Mesenteric fat pad (tissue), 1 donor: ENCODE measurements around the gene ANP32A. TPM values are rescaled to one million over a fixed set of nuclear protein-coding genes. Genes with fewer than 3 reads are reported as not detected.

Experiments
- DNase-seq: peaks from one replicate; pipeline ENCODE4 v3.0.0-alpha.2; 2020; ENCODE audit warnings: low spot score
- total RNA-seq: library from RNA; stranded (reverse); fragmentation: NEBNext Ultra II Directional; extraction: Animal tissue kit (Norgen Biotek cat#: 25700); gene quantifications from one replicate; pipeline ENCODE4 v1.2.1, GENCODE V29; 2021
- donor health status: DM: yes; HTN: yes; CAD: no.

Gene ANP32A
- total RNA-seq, 1 donor from 2014 or later, result 92.6 TPM

DNA sequence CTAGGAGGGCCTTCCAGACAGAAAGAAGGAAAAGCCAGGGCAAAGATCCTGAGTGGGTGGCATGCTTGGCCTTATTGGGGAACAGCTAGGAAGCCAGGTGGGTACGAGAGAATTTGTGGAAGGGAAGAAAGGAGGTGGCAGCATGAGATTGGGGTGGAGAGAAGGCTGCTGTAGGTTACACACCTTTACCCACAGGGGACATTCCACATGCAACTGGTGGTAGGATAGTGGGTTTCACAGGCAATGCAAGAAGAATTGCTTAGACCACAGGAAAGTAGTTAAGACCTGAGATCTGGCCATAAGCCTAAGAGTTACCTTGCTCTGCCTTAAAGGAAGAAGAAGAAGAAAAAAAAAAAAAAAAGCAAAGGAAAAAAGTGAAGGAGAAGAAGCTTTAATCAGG is 19.8 kb downstream of the ANP32A start:
- peak; percentile 4 for DNase-seq

DNA sequence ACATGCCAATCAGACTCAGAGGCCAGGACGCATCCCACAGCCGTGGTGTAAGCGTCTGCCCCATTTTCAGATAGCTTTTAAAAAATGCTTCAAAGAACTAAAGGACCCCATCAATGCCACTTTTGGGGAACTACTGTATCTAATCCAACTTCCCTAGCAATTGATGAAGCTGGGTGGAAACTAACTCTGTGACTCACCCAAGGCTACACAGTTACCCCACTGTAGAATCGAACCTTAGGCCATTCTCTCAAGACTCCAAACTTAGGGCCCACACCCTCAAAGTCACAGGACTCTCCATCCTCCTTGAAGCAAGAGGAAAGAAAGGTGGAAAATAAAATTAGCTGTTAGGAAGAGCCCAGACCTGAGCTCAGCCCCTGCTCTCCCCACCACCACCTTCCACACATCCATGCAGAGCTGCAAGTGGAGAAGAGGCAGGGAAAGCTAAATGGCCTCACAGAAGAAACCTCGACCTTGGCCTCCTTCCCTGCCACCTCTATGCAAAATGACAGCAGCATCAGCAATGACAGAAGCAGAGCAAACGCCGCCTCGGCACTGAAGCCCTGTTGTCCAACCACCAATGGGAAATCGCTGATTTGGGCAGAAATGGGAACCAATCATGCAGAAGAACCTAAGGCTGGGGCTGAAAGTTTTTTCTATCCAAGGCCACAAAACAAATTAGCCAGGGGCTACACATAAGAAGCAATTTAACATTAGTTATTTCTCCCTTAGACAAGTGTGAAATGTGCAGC is 22.2 kb downstream of the ANP32A start:
- DNase-seq, result peak; percentile 37

DNA sequence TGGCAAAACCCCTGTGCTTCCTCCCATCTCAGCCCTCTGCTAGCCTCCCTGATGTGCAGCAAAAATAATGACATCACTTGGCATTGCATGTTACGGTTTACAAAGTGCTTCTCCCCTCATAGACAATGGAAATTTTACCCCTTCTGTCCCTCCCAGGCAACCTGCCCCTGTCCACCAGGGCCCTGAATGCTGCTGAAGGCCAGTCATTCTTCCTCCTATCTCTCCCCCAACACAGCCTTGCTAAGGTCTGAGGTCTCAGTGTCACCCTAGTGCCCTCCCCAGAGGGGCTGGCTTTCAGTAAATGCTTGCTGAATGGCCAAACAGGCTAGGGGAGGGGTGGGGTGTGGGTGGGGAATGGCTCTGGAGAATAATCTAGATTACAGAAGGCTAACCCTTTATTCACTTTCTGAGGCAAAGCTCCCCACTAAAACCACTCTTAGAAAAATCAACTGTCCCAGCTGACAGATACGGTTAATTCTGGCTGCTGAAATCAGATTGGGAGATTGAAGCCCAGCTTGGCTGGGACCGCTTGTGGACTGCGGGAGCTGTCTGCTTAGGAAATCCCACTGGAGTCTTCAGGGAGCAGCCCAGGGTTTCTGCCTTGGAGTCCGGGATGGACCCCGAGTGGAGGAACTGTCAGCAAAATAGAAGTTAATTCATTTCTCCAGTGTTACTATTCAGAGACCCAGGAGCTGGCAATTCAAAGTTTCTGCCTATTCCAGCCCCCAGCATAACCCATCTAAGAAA is 22.9 kb downstream of the ANP32A start:
- peak; percentile 62 for DNase-seq

DNA sequence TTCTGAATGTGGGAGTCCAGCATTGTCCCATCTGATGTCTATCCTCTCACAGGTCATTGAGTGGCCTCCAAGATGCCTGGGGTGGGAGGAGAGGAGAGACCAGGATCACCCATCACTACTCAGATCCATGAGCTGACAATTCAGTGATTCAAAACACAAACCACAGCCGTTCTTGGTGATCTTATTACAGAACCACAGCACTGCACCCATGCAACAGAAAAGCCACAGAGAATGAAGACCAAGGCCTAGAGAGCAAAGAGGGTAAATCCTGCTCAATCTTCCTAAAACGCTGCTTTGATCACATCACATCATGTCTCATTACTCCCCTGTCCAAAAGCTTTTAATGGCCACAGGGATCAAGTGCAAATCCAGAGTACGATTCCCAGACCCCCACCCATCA is 23.5 kb downstream of the ANP32A start:
- no peak for DNase-seq

DNA sequence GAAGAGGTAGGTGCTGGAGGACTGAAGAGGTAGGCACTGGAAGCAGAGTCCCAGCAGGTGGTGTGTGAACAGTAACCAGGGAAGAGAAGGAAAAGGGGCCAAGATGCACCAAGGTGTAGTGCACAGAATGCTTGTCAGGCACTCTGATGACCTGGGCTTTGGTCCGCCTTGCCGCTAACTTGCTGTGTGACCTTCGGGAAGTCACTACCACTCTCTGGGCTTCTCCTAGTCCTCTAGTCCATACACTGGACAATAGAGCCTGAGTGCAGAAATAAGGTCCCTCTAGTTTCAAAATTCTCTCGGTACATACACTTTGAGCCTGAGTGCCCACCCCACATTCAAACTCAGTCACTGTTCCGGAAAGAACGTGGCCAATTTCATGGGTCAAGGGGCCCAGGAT is 24.1 kb downstream of the ANP32A start:
- no peak for DNase-seq

DNA sequence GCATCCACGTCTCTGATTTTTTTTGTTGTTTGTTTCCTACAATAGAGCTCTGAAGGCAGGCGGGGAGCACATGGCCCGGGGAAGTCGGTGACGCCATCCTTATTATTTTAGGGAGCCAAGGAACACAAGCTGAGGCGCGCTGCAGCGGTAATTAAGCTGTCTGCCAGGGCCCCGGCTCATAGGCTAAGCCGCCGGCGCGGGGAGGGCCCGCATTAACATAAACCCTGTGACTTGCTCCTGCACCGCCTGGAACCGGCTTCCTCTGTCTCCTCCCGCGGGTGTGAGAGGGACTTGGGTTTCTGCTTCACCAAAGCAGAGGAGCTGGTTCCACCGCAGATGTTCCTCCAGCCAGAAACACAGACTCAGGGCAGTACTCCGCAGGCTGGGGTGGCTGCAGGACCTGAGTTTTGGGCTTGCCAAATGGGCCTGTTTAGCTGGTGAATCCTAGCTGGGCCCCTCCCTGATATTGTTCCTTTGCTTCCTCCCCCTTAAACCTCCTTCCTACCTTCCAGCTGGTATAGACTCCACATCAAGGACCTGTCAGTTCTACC is 25.3 kb downstream of the ANP32A start:
- DNase-seq, result peak; percentile 94

DNA sequence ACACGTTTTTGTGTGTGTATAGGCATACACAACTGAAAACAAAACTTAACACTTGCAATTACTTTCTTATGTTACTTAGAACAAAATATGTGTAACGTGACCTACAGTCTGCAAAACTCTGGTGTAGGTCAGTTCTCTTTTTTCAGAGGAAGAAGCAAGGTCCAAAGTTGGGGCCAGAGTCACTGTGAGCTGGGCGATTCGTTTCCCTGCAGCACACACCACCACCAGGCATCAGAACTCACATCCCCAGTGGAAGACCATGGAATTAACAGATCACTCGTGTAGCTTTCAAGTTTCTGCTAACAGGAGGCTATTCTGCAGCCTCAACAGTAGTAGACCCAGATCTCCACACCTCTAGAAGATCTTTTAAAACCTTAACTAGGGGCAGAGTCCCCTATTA is 25.8 kb downstream of the ANP32A start:
- DNase-seq, result no peak

DNA sequence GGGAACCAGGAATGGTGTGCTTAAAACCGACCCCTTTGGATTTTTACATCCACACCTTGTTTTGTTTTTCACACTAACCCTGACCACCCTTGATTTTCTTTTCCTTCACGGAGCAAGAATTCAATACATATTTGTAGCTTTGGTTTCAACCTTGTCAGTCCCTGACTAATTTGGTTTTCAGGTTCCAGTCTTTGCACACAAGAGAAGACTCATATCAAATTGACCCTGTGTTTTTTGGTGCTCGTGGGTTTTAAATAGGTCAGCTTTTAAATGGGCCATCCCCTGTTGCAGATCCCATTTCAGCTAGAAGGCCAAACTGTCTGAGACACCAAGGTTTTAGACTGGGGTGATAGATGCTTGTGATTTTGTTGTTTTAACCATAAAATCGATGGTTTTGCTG is 26.4 kb downstream of the ANP32A start:
- no peak for DNase-seq

DNA sequence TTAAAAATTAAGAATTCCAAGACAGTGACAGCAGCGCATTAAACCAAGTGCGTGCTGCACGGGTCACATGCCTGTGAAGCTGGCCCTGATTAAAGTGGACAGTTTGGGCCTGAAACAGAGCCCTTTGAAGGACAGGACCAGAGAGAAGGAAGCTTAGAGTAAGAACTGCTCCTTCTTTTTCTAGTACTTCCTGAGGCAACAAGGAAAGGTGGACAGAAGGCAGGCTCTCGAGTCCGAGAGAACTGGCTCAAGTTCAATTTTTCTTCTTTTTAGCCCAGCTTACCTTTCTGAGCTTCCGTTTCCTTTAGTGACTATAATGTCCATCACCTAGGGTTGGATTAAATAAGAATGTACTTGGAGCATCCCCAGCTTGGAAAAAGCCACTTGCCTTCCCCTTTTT is 26.9 kb downstream of the ANP32A start:
- no peak for DNase-seq

DNA sequence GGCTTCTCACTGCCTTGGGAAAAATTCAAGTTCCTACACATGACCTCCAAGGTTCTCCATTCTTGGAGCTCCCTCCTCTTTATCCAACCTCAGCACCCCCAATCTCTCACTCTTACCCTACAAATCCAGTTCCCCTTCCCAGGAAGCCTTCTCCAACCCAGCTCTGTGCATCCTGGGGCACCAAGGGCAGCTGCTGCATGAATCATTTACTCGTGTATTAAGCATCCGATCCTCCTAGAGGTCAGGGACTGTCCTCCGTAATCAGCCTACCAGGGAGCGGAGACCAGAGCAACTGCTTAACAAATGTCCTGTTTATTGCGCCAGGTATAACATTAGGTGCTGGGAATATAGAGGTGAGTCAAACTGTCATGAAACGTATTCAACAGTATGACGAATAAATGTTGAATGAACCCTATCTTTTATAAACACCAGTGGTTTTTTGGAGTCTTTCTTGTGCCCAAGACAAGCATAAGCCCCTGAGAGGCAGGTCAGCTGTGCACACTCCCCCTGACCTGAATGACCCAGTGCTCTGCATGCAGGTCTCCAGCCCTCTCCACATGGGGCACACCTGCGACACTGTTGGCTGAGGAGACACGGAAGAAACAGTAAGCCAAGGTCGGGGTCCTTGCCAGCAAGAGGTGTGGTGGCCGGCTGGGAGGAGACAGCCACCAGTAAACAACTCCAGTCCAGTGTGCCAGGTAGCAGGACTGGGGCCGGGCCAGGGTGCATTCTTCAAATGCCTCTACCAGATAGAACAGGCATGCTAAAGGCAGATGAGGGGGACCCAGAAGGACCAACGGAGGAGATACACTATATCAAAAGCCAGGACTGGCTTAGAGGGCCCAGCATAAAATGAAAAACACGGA is 27.6 kb downstream of the ANP32A start:
- DNase-seq, result no peak

DNA sequence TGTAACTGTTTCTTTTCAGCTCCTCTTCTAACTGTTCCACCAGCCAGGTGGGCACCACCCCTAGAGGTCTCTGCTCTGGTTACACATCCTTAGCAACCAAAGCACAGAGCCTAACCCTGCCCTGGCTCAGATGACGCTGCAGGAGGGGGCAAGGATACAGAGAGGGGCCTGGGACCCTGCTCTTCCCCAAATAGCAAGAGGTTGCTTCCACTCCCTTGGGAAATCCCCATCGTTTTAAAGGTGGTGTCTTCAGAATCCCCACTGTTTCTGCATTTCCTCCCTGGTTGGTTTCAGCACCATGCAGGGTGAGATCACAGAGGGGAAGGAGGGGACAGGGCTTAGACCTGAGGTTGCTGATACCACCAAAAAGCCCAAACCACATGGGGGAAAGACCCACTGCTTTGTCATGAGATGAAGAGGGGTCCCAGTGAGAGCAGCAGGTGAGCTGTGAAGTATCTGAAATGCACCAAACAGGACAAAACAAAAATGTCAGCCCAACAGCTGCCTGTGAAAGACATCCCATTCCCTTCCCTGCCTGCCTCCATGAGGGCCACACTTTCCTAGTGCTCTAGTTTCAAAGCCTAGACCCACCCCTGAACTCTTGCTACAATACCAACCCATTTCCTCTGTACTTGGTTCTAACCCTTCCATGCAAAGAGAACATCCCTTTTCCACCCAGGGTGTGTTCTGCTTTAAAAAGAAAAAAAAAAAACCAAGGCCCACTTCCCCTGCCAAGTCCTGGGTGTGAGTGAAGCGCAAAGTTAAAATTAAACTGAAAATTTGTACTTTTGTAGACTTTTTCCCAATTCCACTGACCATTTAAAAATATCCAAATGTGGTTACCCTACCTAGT is 29.0 kb downstream of the ANP32A start:
- DNase-seq, result no peak

DNA sequence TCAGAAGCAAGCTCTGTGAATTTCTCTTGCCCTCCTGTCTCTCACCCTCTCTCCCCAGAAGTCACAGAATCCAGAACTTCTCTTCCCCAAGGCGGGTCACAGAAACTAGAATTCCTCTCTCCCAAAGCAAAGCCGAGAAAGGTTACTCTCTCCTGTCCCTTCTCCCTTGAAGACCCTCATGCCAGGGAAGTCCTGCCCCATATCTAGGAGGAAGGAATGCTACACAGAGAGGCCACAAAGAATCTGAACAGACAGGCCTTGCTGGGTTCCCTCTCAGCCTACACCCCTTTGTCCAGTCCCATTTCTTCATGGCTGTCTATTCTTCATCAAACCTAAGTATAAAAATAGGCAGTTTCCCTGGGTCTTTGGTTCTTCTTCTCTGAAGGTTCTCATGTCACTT is 29.8 kb downstream of the ANP32A start:
- DNase-seq, result no peak

DNA sequence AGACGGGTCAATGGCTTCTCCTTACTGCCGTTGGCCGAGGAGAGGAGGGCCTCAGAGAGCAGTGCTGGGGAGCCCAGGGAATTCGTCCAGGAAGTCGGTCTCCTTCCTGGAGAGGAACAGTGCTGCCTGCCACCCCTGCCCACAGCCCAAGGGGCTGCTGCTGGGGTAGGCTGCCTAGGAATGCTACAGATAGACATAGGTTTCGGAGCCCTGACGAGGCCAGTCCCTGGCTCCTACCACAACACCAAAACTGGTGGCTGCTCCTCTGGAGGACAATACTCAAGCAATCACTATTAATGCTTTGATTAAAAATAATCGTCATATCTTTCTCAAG is 30.5 kb downstream of the ANP32A start:
- DNase-seq, result peak; percentile 74

DNA sequence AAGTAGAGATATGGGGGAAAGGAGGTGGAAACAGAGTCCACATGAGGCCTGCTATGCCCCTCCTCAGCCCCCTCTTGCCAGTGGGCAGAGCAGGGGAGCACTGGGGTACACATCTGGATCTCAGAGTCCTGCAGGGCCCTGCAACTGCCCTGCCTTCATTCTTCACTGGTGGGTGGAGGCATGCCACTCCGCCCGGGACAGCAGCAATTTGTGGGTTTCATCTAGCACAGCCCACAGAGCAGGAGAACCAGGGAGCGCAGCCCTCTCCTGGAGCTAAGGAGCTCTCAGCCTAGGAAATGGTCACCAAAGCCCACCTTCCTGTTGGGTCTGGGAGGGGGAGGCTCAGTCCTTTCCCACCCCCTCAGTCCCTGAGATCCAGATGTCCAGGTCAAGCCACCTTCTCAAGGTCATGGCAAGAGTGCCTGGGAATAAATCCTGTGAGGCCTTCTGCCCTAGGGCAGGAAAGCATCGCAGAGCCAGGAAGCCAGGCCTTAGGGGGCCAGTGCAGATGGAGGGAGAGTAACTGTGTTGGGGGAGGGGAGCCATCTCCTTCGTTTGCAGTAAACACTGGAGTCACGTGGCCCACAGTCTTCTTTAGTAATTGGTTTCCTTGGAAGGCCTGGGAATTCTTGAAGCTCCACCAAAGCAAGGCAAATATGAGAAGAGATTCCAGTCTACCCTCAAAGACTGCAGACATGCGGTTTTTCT is 31.0 kb downstream of the ANP32A start:
- DNase-seq, result no peak

DNA sequence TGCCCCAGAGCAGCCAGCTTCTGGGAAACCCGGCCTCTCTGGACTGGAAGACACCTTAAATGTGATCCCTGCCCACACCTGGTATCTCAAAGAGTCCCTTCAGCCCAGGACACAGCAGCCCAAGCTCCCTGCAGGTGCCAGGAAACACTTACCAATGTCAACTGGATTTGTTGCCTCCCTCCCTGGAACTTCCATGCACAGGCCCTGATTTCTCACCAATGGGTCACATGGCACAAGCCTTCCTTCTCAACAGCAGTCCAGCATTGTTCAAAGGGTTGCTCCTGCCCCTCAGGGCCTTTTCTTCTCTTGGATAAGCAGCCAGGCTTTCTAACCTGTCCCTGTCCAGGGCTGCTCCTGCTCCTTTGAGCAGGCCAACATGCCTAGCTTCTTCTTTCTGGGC is 31.6 kb downstream of the ANP32A start:
- DNase-seq, result peak; percentile 82

DNA sequence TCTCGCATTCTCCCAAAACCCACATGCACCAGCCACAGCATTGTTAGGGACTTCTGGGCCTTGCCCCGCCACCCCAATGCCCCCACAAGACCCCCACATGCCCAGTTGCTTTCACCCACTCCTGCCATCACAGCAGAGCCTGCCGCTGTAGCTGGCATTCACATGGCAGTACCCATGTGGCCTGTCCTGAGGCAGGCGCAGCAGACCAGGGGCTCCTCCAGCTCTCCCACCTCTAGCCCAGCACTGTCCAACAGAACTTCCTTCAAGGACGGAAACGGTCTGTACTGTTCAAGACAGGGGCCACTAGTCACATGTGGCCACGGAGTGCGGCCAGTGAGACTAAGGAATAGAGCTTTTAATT is 32.5 kb downstream of the ANP32A start:
- peak; percentile 51 for DNase-seq

DNA sequence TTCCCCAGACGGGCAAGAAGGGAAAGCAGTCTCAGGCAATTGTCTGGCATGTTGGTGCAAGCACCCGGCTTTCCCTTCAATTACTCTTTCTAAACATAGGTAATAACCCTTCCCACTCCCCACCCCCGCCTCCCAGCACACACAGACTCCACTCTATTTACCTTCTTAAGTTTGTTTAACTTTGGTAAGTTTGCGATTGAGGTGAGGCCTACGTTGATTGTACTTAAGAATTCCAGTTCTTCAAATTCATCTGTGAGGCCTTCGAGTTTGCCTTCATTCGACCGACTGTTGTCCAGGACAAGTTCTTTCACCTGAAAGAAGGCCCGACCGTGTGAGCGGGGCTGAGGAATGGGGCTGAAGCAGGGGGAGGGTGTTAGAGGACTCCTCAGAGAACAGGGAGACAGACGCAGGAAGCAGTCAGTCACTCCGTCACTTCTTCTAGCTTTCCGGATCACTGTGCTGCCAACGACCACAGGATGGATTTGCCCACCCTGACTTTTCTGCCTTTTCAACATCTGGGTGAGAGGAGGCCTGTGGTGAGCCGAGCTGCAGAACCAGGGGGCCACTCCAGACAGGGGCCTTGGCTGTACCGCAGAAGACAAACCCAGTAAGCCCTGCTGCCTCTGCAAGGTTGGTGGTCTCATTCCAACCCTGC is 33.0 kb downstream of the ANP32A start:
- peak; percentile 30 for DNase-seq

DNA sequence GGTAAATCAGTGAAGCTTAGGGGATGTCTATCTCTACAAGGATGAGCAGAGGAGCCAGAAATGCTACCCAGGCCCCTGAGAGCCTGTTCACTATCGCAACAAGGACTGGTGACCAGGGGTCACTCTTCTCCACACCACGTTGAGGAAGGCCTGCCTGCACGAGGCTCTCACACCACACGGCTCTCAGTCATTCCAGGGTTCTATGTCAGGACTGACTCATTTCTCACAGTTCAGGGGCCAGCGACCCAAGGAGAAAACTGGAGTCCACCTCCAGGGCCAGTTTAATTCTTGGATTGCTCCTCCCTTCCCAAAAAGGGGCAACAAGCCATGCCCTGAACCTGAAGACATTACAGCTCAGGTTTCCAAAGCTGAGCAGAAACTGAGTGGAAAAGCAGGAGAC is 33.9 kb downstream of the ANP32A start:
- DNase-seq, result peak; percentile 71

DNA sequence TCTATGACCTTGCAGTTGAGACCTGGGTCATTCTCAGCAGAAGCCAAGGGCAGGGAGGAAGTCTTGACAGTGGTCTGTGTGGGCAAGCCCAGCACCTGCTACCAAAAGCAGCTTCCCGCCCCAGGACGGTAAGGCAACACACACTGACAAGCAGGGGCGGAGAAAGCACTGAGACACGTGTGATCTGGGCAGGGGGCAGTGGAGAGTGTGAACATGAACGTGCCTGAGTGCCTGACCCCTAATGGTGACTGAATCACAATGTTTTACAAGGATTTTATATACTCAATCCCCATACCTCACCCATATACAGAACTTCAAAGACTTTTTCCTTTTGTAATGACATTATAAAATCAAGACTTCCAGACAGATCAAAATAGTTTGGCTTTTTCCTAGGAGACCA is 35.2 kb downstream of the ANP32A start:
- peak; percentile 22 for DNase-seq

DNA sequence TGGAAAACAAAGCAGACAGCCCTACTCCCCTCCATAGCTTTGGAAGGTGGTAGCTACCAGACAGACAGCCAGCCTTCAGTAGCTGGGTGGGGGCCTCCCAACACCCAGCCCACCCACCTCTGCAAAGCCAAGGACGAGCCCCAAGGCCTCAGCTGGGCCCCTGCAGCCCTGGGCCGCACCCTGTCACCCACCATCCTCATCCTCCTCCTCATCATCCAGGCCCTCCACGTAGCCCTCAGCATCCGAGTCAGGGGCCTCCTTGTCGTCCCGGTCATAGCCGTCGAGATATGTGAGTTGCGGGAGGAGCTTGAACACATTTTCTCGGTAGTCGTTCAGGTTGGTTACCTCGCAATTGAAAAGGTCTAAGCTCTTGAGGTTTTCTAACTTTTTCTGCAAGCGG is 36.5 kb downstream of the ANP32A start:
- peak; percentile 24 for DNase-seq
